Epidermal melanocyte (primary cell): ENCODE measurements around the gene PMEPA1.
A peak's percentile ranks its signal among the peaks of the same experiment; 100 is the strongest.

Experiments
- DNase-seq: peaks from one replicate; pipeline ENCODE4 v3.0.0; 2011; ENCODE audit warnings: low spot score; ENCODE audit not compliant: insufficient read length

The PMEPA1 gene

DNA sequence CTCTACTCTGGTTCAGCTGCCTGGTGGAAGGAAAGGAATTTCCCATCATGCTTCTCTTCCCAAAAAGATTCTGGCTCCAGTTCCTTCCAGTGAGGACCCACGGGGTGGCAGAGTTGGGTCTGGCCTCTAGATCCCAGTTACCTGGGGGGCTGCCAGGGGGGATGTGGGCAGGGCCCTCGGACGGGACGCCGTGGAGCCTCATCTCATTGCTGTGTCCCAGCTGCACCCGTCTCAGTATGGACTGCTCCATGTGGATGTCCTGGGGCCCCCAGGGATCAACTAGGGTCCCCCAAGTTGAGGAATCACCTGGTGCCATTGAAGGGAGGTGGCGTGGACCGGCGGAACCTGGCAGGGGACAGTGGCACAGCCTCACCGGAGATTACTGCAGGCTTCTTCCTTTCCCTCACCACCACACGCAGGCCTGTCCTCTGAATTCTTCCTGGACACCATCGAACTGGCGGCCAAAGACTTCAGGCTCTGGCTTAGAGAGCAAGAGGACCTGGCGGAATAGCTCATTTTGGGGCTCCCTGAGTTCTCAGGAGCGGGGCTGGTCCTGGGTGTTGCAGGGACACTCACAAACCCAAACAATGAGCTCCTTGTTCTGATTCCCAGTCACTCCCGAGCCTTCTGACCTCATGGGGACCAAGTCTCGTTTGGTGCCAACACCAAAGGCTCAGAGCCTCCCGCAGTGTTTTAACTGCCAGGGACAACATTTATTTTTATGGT lies 98.1 kb downstream of the PMEPA1 start:
- no peak for DNase-seq

DNA sequence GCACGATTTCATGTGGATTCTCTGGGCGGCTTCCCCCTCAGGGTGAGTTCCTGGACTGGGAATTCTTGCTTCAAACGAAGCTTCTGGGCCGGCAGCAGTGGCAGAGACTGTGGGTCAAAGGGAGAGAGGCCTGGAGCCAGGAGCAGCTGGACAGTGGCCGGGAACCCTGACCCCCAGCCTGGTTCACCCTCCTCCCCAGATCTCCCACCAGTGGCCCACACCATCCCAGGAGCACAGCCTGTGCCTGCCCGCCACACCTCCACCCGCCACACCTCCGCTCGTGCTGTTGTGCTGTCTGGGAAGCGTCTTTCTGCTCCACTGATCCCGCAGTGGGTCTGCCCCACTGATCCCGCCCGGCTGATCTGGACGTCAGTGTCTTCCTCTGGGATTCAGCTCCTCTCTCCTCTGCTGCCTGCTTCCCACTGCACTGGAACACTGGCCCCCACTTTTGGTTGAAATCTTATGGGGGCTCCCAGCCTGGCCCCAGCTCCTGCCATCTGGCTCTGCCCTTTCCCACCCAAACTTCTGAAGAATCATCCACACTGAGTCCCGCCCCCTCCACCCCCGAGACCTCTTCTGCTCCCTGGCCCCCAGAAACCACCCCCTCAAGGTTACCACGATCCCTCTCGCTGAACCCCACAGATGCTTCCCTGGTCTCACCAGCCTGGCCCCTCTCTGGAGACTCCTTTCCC lies 99.4 kb downstream of the PMEPA1 start:
- no peak for DNase-seq

DNA sequence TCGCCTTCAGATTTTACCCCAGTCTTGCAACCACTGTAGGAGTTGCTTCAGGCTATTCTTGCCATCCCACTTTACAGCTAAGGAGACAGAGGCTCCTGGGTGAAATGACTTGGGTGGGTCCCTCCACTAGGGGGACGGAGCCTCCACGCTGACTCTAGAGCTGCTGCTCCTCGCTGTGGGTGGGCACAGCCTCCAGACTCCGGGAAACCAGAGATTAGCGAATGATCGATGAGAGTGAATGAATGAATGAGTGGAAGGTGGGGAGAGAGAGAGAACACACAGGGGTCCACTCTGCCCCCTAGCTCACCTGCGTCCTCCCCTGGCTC lies 100.0 kb downstream of the PMEPA1 start:
- no peak for DNase-seq

DNA sequence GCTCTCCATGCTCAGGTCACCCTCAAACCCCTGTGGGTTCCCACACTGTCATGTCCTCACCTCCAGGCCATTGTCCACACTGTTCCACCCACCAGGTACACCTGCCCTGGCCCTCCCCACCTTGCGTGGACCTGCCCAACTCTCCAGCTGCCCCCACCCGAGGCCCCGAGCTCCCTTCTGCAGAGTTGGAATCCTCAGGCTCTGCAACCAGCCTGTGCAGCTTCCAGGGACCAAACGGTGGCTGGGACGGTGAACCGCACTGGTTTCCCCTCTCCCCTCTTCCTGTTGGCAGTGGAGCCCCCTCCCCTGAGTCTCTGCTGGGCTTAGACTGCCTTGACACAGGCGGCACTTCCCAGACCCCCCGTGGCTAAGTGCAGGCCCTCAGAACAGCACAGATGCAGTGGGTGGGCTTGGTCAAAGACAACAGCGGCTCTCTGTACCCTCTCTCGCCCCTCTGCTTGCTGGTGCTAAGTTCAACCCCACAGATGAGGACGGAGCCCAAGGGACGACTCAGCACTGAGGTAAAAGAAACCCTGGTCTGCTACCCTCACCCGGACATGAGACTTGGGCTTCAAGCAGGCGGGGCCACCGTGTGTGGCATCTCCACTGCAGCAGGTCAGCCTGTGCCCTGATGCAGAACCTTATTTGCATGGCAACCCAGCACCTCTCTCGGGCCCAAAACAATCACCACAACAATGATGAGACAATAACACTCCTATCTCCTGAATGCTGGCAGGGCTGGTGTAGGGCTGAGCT lies 100.6 kb downstream of the PMEPA1 start:
- DNase-seq: no peak

DNA sequence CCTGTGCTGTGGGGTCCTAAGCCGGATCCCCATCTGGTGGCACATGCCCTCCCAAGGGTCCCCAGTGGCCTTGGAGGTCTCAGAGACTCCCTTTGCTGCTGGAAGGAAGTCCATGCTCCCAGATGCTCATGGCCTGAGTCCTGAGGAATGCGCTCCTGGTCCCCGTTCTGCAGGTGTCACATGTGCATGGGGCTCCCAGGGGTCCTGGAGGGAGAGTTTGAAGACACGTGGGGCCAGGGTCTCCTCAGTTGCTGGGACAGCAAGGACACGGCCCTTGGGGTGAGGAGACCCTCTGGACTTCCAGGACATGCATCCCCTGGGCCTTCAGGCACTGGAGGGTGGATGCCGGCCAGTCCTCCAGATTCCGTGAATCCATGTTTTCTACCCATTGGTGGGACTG lies 101.3 kb downstream of the PMEPA1 start:
- no peak for DNase-seq

DNA sequence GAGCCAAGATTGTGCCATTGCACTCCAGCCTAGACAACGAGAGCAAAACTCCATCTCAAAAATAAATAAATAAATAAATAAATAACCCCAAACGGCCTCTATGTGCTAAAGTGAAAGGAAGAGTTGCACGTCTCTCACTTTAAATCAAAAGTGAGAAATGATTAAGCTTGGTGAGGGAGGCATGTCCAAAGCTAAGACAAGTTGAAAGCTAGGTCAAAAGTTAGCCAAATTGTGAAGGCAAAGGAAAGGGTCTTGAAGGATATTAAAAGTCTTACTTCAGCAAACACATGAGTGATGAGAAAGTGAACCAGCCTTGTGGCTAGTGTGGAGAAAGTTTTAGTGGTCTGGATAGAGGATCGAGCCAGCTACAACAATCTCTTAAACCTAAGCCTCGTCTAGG lies 103.9 kb downstream of the PMEPA1 start:
- no peak for DNase-seq

DNA sequence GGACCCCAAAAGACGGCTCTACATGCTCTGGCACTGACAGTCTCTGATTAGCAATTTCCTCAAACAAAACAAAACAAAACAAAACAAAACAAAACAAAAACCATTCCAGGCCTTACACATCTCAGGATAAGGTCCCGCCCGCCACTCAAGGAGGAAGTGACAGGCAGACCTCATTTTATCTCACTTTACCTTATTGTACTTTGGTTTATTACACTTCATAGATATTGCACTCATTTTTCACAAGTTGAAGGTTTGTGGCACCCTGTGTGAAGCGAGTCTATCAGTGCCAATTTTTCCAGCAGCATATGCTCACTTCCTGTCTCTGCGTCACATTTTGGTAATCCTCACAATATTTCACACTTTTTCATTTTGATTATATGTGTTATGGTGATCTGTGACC lies 104.8 kb downstream of the PMEPA1 start:
- no peak for DNase-seq

DNA sequence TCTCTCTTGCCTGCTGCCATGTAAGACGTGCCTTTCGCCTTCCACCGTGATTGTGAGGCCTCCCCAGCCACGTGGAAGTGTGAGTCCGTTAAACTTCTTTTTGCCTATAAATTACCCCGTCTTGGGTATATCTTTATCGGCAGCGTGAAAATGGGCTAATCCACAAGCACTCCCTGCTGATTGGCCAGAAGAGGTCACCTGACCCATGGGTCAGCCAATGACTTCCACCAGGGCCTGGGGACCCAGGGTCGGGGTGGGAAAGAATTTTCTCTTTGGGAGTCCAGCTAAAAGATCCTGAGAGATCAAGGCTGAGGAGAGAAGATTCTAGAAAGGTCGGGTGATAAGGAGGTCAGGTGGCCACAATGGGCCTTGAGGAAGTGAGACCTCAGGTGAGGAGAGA lies 106.7 kb downstream of the PMEPA1 start:
- no peak for DNase-seq

DNA sequence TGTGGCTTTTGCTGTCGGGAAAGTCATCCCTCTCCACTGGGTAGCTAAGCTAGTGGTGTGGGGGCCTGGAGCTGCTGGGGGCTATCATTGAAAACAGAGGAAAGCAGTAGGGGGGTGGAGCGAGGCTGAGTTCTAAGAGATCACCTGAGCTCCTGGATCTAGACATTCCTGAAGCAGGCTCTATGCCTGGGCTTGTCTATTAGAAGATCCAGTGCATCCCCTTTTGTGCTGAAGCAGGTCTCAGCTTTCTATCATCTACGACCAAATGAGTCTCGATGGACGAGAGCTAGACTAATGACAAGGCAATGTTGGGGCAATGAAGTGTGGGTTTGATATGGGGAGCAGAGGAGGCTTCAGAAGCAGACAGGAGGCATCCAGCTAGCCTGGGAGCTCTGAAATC lies 108.1 kb downstream of the PMEPA1 start:
- no peak for DNase-seq

DNA sequence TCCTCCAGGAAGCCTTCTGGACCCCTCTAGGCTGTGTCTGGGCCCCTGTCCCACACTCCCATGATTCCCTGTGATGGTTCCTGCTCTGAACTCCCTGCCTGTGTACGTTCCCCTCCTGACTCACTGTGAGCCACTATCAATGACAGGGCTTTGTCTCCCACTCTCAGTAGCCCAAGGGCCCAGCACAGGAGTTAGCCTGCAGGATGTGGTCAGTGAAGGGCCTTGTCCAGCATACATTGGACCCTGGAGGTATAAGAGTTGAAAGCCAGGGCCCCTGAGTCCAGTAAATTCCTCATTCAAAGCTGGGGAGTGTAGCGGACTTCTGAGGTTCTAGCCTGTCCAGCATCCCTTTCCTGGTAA lies 108.6 kb downstream of the PMEPA1 start:
- peak; percentile 45 for DNase-seq

DNA sequence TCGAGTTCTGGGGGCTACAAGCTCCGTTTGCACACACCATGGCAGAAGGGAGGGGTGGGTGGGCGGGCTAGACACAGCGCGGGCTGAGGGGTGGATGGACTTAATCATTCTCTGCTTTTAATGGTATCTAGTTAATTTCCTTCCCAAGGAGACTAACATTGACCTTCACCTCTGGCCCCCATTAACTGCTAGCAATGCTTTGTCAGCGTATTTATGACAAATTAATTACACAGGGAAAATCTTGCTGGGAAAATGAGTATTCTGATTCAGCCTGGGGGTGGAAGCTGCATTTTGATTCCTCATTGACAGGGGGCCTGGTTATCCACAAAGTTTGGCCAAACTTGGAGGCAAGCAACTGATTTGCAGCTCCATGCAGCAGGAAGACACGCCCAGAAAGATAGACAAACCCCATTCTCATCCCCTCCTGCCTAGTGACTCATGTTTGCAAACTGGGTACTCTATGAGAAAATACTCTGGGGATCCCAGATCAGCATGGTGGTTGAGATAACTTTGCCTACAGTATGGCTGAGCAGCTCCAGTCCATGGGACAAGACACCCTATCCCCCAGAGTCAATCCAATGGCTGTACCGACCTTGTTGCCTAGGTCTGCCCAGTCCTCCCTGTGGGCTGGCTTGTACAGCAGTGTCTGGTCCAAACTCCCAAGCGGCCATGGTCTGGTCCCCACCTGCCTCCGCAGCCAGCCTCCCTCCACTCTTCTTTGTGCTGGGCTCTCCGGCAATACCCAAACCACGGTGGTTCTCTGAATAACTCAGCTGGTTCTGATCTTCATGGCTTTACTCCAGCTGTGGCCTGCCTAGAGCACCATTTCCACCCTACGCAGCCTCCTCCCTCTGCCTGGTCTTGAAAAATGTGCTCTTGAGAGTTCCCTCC lies 109.2 kb downstream of the PMEPA1 start:
- no peak for DNase-seq

DNA sequence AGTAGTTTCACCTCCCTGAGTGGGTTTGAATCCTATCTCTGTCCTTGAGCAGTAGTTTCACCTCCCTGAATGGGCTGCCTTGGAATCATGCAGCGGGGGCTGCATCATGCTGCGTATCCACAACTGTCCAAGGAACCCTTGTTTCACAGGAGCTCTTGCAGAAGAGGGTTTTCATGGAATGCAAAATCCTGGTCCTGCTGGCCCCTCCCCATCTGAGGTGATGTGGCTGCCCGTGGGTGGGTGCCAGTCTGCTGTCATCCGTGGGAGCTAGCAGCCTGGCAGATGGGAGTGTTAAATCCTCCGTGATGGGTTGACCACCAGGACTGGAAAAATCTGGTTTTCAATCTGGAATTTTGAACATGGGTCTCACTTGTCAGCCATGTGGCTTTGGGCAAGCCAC lies 111.3 kb downstream of the PMEPA1 start:
- DNase-seq: no peak
